K562 (cell line): ENCODE measurements around the gene LSM12. TPM values are rescaled to one million over a fixed set of nuclear protein-coding genes. Genes with fewer than 3 reads are reported as not detected.

Source experiments
- ATAC-seq: fragments of 200-7000 bp; cut with Tn5 transposase; 3 replicates; pipeline ENCODE4 v1.9.1; 2020; ENCODE audit warnings: moderate library complexity
- BruUV-seq: library from RNA; stranded (reverse); fragments of 400-500 nt; replicated peaks from 2 replicates; lab custom pipeline; 2021; lab: Mats Ljungman, UMichigan
- CTCF ChIA-PET: fragments of 300-600 bp; formaldehyde crosslinking; extraction: SDS; loops from one replicate; lab custom pipeline; 2021; ENCODE audit warnings: low intra/inter-chr PET ratio; lab: Yijun Ruan, JAX
- POLR2A ChIA-PET: fragments of 300-600, 350-650 bp; sonication (Branson Sonifier 250); formaldehyde crosslinking; extraction: SDS; loops from one replicate; lab custom pipeline; 2021; ENCODE audit warnings: antibody characterized with exemption, inconsistent platforms; lab: Yijun Ruan, JAX
- DNase-seq, 4 experiments: peaks; one replicate each; pipeline versions ENCODE4 v3.0.0 to v3.0.0-alpha.2; 2011 to 2018; ENCODE audit warnings: low spot score in 3 of 4, mixed read lengths in 3 of 4; ENCODE audit errors: extremely low read depth in 1 of 4
- FAIRE-seq: peaks from 2 replicates; lab custom pipeline; 2011; peaks lifted over from hg19 to GRCh38; lab: Jason Lieb, UNC
- H2AFZ ChIP-seq: 2 replicates; pipeline ENCODE4 v1.6.0; 2011; ENCODE audit warnings: low read depth, low read length, control low read depth, inconsistent platforms
- H3K27ac ChIP-seq: fragments of 200-600 bp; 3 replicates; pipeline ENCODE4 v1.8.0; 2011; ENCODE audit warnings: low read depth, mild to moderate bottlenecking, control low read depth, inconsistent platforms, low read length, moderate library complexity, mixed read lengths; ENCODE audit errors: extremely low read depth
- H3K27me3 ChIP-seq, 2 experiments: fragments of 300-600 bp in 1 of 2; 2 replicates in 1 of 2; 3 replicates in 1 of 2; pipeline versions ENCODE4 v1.6.0 to v1.8.0; 2011; ENCODE audit warnings: inconsistent platforms in 2 of 2, low read length in 2 of 2, mild to moderate bottlenecking in 1 of 2, mixed read lengths in 1 of 2, moderate library complexity in 1 of 2; ENCODE audit not compliant: control insufficient read depth in 2 of 2, insufficient read depth in 2 of 2
- H3K36me3 ChIP-seq: fragments of 300-600 bp; 3 replicates; pipeline ENCODE4 v1.8.0; 2011; ENCODE audit warnings: mild to moderate bottlenecking, low read length, inconsistent platforms; ENCODE audit not compliant: control insufficient read depth, insufficient read depth
- H3K4me1 ChIP-seq, 2 experiments: fragments of 200-600 bp in 1 of 2; replicated peaks in 1 of 2; 2 replicates in 1 of 2; 3 replicates in 1 of 2; pipeline versions ENCODE4 v1.5.1 to v1.8.0; 2011; ENCODE audit warnings: inconsistent platforms in 2 of 2, low read length in 2 of 2, mild to moderate bottlenecking in 1 of 2, mixed read lengths in 1 of 2, moderate library complexity in 1 of 2; ENCODE audit not compliant: control insufficient read depth in 2 of 2, insufficient read depth in 2 of 2
- H3K4me2 ChIP-seq: 2 replicates; pipeline ENCODE4 v1.6.1; 2011; ENCODE audit warnings: low read length, control low read depth, inconsistent platforms, mixed read lengths; ENCODE audit not compliant: insufficient read depth
- H3K4me3 ChIP-seq: fragments of 200-600 bp; sonication (generic), shearing (Covaris generic); 2 replicates; pipeline ENCODE4 v1.5.1; 2016; ENCODE audit warnings: control low read depth, inconsistent platforms
- H3K79me2 ChIP-seq: fragments of 200-600 bp; 3 replicates; pipeline ENCODE4 v1.8.0; 2011; ENCODE audit warnings: low read length, inconsistent platforms; ENCODE audit not compliant: control insufficient read depth, insufficient read depth
- H3K9ac ChIP-seq, 2 experiments: 2 replicates each; pipeline versions ENCODE4 v1.6.0 to v1.6.1; 2011; ENCODE audit warnings: low read depth in 2 of 2, low read length in 2 of 2, control low read depth in 1 of 2, inconsistent platforms in 1 of 2, mild to moderate bottlenecking in 1 of 2, mixed read lengths in 1 of 2; ENCODE audit not compliant: insufficient read depth in 1 of 2
- H3K9me1 ChIP-seq: one replicate; pipeline ENCODE4 v1.6.0; 2011; ENCODE audit warnings: inconsistent platforms, mild to moderate bottlenecking, low read length, moderate library complexity; ENCODE audit not compliant: control insufficient read depth, insufficient read depth
- H3K9me3 ChIP-seq: replicated peaks from 2 replicates; pipeline ENCODE4 v1.5.1; 2011; ENCODE audit warnings: low read depth, low read length, inconsistent platforms; ENCODE audit not compliant: control insufficient read depth, insufficient read depth
- H4K20me1 ChIP-seq: replicated peaks from 2 replicates; pipeline ENCODE4 v1.6.1; 2011; ENCODE audit warnings: low read length, inconsistent platforms, mixed read lengths; ENCODE audit not compliant: control insufficient read depth, insufficient read depth
- DIDO1 ChIP-seq: fragments of 450-650 bp; IDR thresholded peaks from 2 replicates; pipeline ENCODE4 v1.6.1; 2016; ENCODE audit warnings: low read depth, missing biosample characterization, missing genetic modification characterization
- FOXA3 ChIP-seq, 2 experiments: fragments of 450-650 bp in 1 of 2; sonication (generic) in 1 of 2; formaldehyde crosslinking; IDR thresholded peaks in 1 of 2; conservative IDR thresholded peaks in 1 of 2; 2 replicates each; pipeline versions ENCODE4 v1.4.0 to v1.8.0; 2020 to 2022; ENCODE audit warnings: mild to moderate bottlenecking in 2 of 2, missing genetic modification reagents in 1 of 2
- GTF2A2 ChIP-seq: IDR thresholded peaks from 2 replicates; pipeline ENCODE4 v1.6.1; 2016; ENCODE audit warnings: mild to moderate bottlenecking, missing genetic modification characterization, missing compliant biosample characterization
- HNRNPLL ChIP-seq: fragments of 200-400 bp; formaldehyde crosslinking; IDR thresholded peaks from 2 replicates; pipeline ENCODE4 v1.6.1; 2017; ENCODE audit warnings: low read length, low read depth, mild to moderate bottlenecking; ENCODE audit not compliant: poor library complexity, severe bottlenecking
- WGBS: fragments of 100-300 bp; shearing (Covaris generic); methylation state at CpG from one replicate; pipeline ENCODE4 v1.1.6; 2016; ENCODE audit warnings: low coverage, mixed read lengths; ENCODE audit not compliant: insufficient coverage; ENCODE audit errors: missing lambda C conversion rate; 5-methylcytosine and 5-hydroxymethylcytosine counted together
- in situ Hi-C: fragments of 300-500 bp; cut with MboI; formaldehyde crosslinking; loops from 4 replicates; pipeline ENCODE4 v1.15.0; 2018; ENCODE audit warnings: inconsistent platforms, mixed read lengths
- intact Hi-C: fragments of 100-400 bp; cut with micrococcal nuclease; formaldehyde crosslinking; loops from 2 replicates; pipeline ENCODE4 v1.14.2; 2022
- polyA plus RNA-seq, 8 experiments: library from polyadenylated mRNA; depleted of rRNA in 4 of 8; stranded (reverse) in 5 of 8; unstranded in 3 of 8; fragments of >200 nt; fragmentation: Nextera tagmentation in 2 of 8; fragmentation: Illumina TruSeq in 1 of 8; extraction: Ambion mirVana in 2 of 8; extraction: Trizol in 1 of 8; gene quantifications; 2 replicates each; pipeline versions ENCODE4 v1.2.1 to v1.2.3, GENCODE V29; 2011 to 2014; ENCODE audit warnings: inconsistent platforms in 1 of 8, missing spikeins in 1 of 8
- total RNA-seq, 7 experiments: library from RNA; depleted of rRNA in 6 of 7; stranded (reverse); fragments of >200 nt in 6 of 7; fragmentation: Illumina TruSeq in 2 of 7; extraction: Trizol in 2 of 7; gene quantifications; 2 replicates each; pipeline versions ENCODE4 v1.2.1 to v1.2.3, GENCODE V29; 2011 to 2021; ENCODE audit warnings: low replicate concordance in 1 of 7
- TF ChIP-seq, protein P1 (sequence below): fragments of 250-450 bp; sonication (Bioruptor Pico); IDR thresholded peaks from 2 replicates; pipeline ENCODE4 v1.4.0; 2020
- TF ChIP-seq, protein P2 (sequence below), 2 experiments: fragments of 450-650 bp in 1 of 2; sonication (generic) in 1 of 2; formaldehyde crosslinking in 1 of 2; IDR thresholded peaks; 2 replicates each; pipeline versions ENCODE4 v1.7.1 to v1.9.0; 2016 to 2022; ENCODE audit warnings: inconsistent platforms in 1 of 2, mild to moderate bottlenecking in 1 of 2, missing genetic modification reagents in 1 of 2

Gene LSM12
- total and polyA plus RNA-seq, 9 of the 15 experiments (the other 6 are each of a cell fraction or from before 2014, with no cell fraction given): 53.0 to 258 (median 89.3) TPM

DNA sequence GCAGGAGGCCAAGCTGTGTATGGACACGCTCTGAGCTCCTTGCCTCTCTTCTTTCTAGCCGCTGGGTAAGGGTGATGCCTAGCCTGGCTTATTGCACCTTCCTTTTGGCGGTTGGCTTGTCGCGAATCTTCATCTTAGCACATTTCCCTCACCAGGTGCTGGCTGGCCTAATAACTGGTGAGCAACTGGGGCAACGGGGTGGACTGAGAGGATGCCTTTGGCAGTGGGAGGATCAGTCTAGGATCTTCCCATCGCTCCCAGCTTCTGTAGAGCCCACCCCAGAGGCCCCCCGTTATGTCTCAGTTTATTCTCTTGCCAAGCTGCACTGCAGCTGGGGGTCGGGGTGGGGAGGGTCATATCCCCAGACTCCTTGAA is 8.4 kb upstream of the LSM12 start (continued):
- TF ChIP-seq HNRNPLL (no peak), DIDO1 (no peak)
- TF ChIP-seq, protein P1, sequence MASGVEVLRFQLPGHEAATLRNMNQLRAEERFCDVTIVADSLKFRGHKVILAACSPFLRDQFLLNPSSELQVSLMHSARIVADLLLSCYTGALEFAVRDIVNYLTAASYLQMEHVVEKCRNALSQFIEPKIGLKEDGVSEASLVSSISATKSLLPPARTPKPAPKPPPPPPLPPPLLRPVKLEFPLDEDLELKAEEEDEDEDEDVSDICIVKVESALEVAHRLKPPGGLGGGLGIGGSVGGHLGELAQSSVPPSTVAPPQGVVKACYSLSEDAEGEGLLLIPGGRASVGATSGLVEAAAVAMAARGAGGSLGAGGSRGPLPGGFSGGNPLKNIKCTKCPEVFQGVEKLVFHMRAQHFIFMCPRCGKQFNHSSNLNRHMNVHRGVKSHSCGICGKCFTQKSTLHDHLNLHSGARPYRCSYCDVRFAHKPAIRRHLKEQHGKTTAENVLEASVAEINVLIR (CRISPR knock-in tag): no peak

GRCh38 chr17:44074231-44074910 is 7.9 kb upstream of the LSM12 start:
- DNase-seq: no peak
- no peak overlapping the region for H2AFZ ChIP-seq
- WGBS: 84% methylated on average over 9 of the region's 9 CpGs
- H3K27ac ChIP-seq: no peak overlapping the region
- in situ Hi-C loops: no loop called here
- no peaks in the 10 kb centered on the region for H4K20me1 ChIP-seq
- ATAC-seq: no peak
- H3K9me3 ChIP-seq: no peaks in the 10 kb centered on the region
- intact Hi-C loops: no loop called here
- H3K4me3 ChIP-seq: no peak overlapping the region
- no peaks in the 10 kb centered on the region for H3K9me1 ChIP-seq
- ChIA-PET POLR2A (interaction anchor here (0.6 to 1.3 kb wide), 3 partner anchors 8 to 12 kb away, joined by 3 to 4 read pairs (median 3); no protein-coding TSS in a partner anchor), CTCF (no interaction called here)
- H3K4me1 ChIP-seq: peaks cover 7 to 32% of the 10 kb centered on the region in 2 experiments; a peak in 4 of 5 replicates
- no peak overlapping the region for H3K4me2 ChIP-seq
- FAIRE-seq: peak; percentile 6
- peak overlapping the region in 1 of 2 experiments; percentile 7; a peak in 1 of 4 replicates for H3K9ac ChIP-seq
- peaks cover 38% of the 10 kb centered on the region; the same call in 2 of the 3 replicates for H3K36me3 ChIP-seq
- H3K27me3 ChIP-seq: no peaks in the 10 kb centered on the region
- peaks cover 25% of the 10 kb centered on the region for H3K79me2 ChIP-seq
- BruUV-seq: no TSS peak
- TF ChIP-seq FOXA3 (CRISPR knock-in tag; conservative IDR thresholded peaks at IDR 0.05 in 1 of 2, IDR thresholded peaks at IDR 0.05 in 1 of 2): no peak
- no peak for TF ChIP-seq GTF2A2
- TF ChIP-seq, protein P2, sequence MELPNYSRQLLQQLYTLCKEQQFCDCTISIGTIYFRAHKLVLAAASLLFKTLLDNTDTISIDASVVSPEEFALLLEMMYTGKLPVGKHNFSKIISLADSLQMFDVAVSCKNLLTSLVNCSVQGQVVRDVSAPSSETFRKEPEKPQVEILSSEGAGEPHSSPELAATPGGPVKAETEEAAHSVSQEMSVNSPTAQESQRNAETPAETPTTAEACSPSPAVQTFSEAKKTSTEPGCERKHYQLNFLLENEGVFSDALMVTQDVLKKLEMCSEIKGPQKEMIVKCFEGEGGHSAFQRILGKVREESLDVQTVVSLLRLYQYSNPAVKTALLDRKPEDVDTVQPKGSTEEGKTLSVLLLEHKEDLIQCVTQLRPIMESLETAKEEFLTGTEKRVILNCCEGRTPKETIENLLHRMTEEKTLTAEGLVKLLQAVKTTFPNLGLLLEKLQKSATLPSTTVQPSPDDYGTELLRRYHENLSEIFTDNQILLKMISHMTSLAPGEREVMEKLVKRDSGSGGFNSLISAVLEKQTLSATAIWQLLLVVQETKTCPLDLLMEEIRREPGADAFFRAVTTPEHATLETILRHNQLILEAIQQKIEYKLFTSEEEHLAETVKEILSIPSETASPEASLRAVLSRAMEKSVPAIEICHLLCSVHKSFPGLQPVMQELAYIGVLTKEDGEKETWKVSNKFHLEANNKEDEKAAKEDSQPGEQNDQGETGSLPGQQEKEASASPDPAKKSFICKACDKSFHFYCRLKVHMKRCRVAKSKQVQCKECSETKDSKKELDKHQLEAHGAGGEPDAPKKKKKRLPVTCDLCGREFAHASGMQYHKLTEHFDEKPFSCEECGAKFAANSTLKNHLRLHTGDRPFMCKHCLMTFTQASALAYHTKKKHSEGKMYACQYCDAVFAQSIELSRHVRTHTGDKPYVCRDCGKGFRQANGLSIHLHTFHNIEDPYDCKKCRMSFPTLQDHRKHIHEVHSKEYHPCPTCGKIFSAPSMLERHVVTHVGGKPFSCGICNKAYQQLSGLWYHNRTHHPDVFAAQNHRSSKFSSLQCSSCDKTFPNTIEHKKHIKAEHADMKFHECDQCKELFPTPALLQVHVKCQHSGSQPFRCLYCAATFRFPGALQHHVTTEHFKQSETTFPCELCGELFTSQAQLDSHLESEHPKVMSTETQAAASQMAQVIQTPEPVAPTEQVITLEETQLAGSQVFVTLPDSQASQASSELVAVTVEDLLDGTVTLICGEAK (IDR thresholded peaks at IDR 0.05): no peak
- TF ChIP-seq, protein P2 (CRISPR knock-in tag; IDR thresholded peaks at IDR 0.05): no peak
